ENCODE data around the gene TGFBR3.

TGFBR3 gene

DNA sequence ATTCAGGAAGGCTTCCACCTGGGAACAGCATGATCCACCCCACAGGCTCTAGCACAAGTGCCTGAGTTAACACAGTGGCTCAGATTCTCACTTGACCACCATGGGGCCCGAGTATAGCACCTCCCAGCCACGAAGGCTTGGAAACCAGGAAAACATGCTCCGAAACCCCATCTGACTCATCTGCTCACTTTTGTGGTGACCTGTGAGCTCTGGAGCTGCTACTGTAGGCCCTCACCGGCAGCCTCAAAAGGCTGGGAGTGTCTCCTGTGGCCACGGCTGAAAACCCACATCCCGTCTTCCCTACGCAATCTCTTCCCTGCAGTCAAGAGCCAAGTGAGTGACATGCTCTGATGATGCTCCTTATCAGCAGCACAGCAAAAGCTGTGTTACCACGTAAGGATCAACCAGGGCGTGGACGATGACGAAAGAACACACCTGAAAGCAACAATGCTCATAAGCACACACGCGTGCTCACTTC is 81.4 kb downstream of the TGFBR3 start:
- H3K9me3 ChIP-seq (ENCODE audit: severe bottlenecking) = no peaks in the 10 kb centered on the region
- ATAC-seq (ENCODE audit: low read depth) = peak; percentile 78
- TF ChIP-seq CTCF (IDR thresholded peaks at IDR 0.05; ENCODE audit: poor library complexity, severe bottlenecking) = no peak
- H3K4me1 ChIP-seq (ENCODE audit: insufficient read depth, poor library complexity, severe bottlenecking) = peaks cover 31% of the 10 kb centered on the region
- no peak for DNase-seq (ENCODE audit: low spot score)
- H3K27me3 ChIP-seq (ENCODE audit: insufficient read depth, poor library complexity, severe bottlenecking) = no peaks in the 10 kb centered on the region
- H3K4me3 ChIP-seq (ENCODE audit: severe bottlenecking) = no peak overlapping the region
- H3K36me3 ChIP-seq (ENCODE audit: low read depth) = no peaks in the 10 kb centered on the region
- no peak overlapping the region for H3K27ac ChIP-seq (ENCODE audit: poor library complexity, severe bottlenecking)

- ATAC-seq (ENCODE audit: low read depth) (peak; percentile 49; the same call in 2 of the 3 replicates), DNase-seq (ENCODE audit: low spot score) (no peak)
- Histone ChIP-seq H3K4me1 (ENCODE audit: insufficient read depth, poor library complexity, severe bottlenecking) (peaks cover 31% of the 10 kb centered on the region), H3K36me3 (ENCODE audit: low read depth) (no peaks in the 10 kb centered on the region), H3K4me3 (ENCODE audit: severe bottlenecking) (no peak overlapping the region), H3K27ac (ENCODE audit: poor library complexity, severe bottlenecking) (no peak overlapping the region), H3K27me3 (ENCODE audit: insufficient read depth, poor library complexity, severe bottlenecking) (no peaks in the 10 kb centered on the region), H3K9me3 (ENCODE audit: severe bottlenecking) (no peaks in the 10 kb centered on the region)
- TF ChIP-seq CTCF (IDR thresholded peaks at IDR 0.05; ENCODE audit: poor library complexity, severe bottlenecking) = no peak
Measured at GRCh38 chr1:91803847-91804545, 82.0 kb downstream of the TGFBR3 start.

GRCh38 chr1:91803123-91803522 is 82.8 kb downstream of the TGFBR3 start:
- Histone ChIP-seq H3K4me1 (ENCODE audit: insufficient read depth, poor library complexity, severe bottlenecking) (peaks cover 31% of the 10 kb centered on the region), H3K4me3 (ENCODE audit: severe bottlenecking) (no peak overlapping the region), H3K36me3 (ENCODE audit: low read depth) (no peaks in the 10 kb centered on the region), H3K27me3 (ENCODE audit: insufficient read depth, poor library complexity, severe bottlenecking) (no peaks in the 10 kb centered on the region), H3K9me3 (ENCODE audit: severe bottlenecking) (no peaks in the 10 kb centered on the region), H3K27ac (ENCODE audit: poor library complexity, severe bottlenecking) (no peak overlapping the region)
- TF ChIP-seq CTCF (IDR thresholded peaks at IDR 0.05; ENCODE audit: poor library complexity, severe bottlenecking) = no peak
- ATAC-seq (ENCODE audit: low read depth) (no peak), DNase-seq (ENCODE audit: low spot score) (no peak)

DNA sequence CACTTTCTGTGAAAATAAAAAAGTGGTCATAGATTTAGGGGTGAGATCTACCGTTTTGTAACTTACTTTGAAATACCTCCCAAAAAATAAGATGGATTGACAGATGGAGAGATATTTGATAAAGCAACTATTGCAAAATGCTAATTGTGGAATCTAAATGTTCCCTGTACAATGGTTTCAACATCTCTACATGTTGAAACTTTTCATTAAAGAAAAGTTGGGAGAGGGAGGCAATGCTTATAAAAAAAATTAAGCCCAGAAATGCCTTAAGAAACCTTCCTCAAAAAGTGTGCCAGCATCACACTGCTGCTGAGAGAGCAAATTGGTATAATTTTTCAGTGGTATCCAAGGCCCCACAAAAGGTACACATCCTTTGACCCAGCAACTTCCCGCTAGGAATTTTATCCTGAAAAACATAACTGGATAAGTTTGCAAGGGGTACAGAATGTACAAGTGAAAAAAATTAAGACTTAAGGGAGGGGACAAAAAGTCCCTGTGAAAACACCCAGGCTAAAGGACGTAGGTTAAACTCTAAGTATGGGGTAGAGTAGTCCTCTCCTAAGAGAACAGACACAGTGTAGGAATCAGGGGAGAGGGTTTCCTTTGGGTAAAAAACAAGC is 84.3 kb downstream of the TGFBR3 start:
- ATAC-seq (ENCODE audit: low read depth) = no peak
- Histone ChIP-seq H3K9me3 (ENCODE audit: severe bottlenecking) (no peaks in the 10 kb centered on the region), H3K27ac (ENCODE audit: poor library complexity, severe bottlenecking) (no peak overlapping the region), H3K27me3 (ENCODE audit: insufficient read depth, poor library complexity, severe bottlenecking) (no peaks in the 10 kb centered on the region), H3K36me3 (ENCODE audit: low read depth) (no peaks in the 10 kb centered on the region), H3K4me3 (ENCODE audit: severe bottlenecking) (no peak overlapping the region), H3K4me1 (ENCODE audit: insufficient read depth, poor library complexity, severe bottlenecking) (peaks cover 24% of the 10 kb centered on the region)
- TF ChIP-seq CTCF (IDR thresholded peaks at IDR 0.05; ENCODE audit: poor library complexity, severe bottlenecking) = no peak
- no peak for DNase-seq (ENCODE audit: low spot score)

DNA sequence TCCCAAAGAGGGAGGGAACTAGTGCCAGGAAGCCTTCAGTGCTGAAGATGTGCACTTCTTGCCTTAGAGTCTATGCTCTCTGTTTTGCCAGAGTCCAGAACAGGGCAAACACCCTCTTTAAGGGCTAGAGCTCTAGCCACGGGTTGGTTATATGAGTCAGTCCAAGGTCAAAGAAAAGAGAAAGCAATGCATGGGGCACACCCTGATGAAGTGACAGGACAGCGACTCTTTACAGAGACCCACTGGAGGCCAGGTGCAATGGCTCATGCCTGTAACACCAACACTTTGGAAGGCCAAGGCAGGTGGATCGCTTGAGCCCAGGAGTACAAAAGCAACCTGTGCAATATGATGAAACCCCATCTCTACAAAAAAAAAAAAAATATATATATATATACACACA is 86.1 kb downstream of the TGFBR3 start:
- peaks cover 18% of the 10 kb centered on the region for H3K4me1 ChIP-seq (ENCODE audit: insufficient read depth, poor library complexity, severe bottlenecking)
- no peaks in the 10 kb centered on the region for H3K27me3 ChIP-seq (ENCODE audit: insufficient read depth, poor library complexity, severe bottlenecking)
- H3K9me3 ChIP-seq (ENCODE audit: severe bottlenecking) = no peaks in the 10 kb centered on the region
- TF ChIP-seq CTCF (IDR thresholded peaks at IDR 0.05; ENCODE audit: poor library complexity, severe bottlenecking) = no peak
- H3K27ac ChIP-seq (ENCODE audit: poor library complexity, severe bottlenecking) = no peak overlapping the region
- ATAC-seq (ENCODE audit: low read depth) (no peak), DNase-seq (ENCODE audit: low spot score) (no peak)
- no peaks in the 10 kb centered on the region for H3K36me3 ChIP-seq (ENCODE audit: low read depth)
- no peak overlapping the region for H3K4me3 ChIP-seq (ENCODE audit: severe bottlenecking)
